Measurements from ENCODE around the gene MYCT1. TPM values are rescaled to one million over a fixed set of nuclear protein-coding genes. Genes with fewer than 3 reads are reported as not detected.

The MYCT1 gene
- total and polyA plus RNA-seq, 2 experiments from 2014 or later = 1.9 to 2.5 TPM

GRCh38 chr6:152769993-152770392 is 72.3 kb downstream of the MYCT1 start:
- Mint-ChIP-seq H3K27me3 (ENCODE audit: insufficient read depth, low read depth, poor library complexity) (peaks cover 2% of the 10 kb centered on the region), H3K27ac (no peak overlapping the region), H3K9me3 (peaks cover 3% of the 10 kb centered on the region; the same call in 1 of the 3 replicates), H3K4me3 (no peak overlapping the region), H3K4me1 (no peaks in the 10 kb centered on the region), H3K36me3 (ENCODE audit: low read depth) (no peaks in the 10 kb centered on the region)
- Histone ChIP-seq H3K9me2 (ENCODE audit: insufficient read depth) (peaks cover 3% of the 10 kb centered on the region; the same call in 1 of the 2 replicates), H3K4me2 (no peak overlapping the region), H2AFZ (peak overlapping the region; percentile 70), H3K4me1 (ENCODE audit: insufficient read depth) (no peaks in the 10 kb centered on the region), H3F3A (replicated peaks; ENCODE audit: low read depth) (no peaks in the 10 kb centered on the region), H3K27ac (ENCODE audit: low read depth) (no peak overlapping the region), H3K36me3 (ENCODE audit: insufficient read depth) (no peaks in the 10 kb centered on the region), H3K79me2 (replicated peaks; ENCODE audit: insufficient read depth) (no peaks in the 10 kb centered on the region), H3K4me3 (no peak overlapping the region), H3K27me3 (ENCODE audit: insufficient read depth) (no peaks in the 10 kb centered on the region), H4K20me1 (replicated peaks; ENCODE audit: insufficient read depth) (no peaks in the 10 kb centered on the region)
- DNase-seq (ENCODE audit: low spot score) (no peak), ATAC-seq (no peak)
- TF ChIP-seq JUNB (IDR thresholded peaks at IDR 0.05; ENCODE audit: unreplicated experiment) = no peak
- no peak for TF ChIP-seq POLR2AphosphoS5 (IDR thresholded peaks at IDR 0.05; ENCODE audit: low read depth)
- no peak for TF ChIP-seq CTCF (conservative IDR thresholded peaks at IDR 0.05; ENCODE audit: low read depth in 2 of 2)
- TF ChIP-seq REST (IDR thresholded peaks at IDR 0.05; ENCODE audit: unreplicated experiment) = no peak
- TF ChIP-seq NANOG (IDR thresholded peaks at IDR 0.05; ENCODE audit: borderline replicate concordance) = no peak
- no peak for TF ChIP-seq ZNF331 (CRISPR knock-in tag; IDR thresholded peaks at IDR 0.05; ENCODE audit: low read depth)
- no peak for TF ChIP-seq CREB1 (CRISPR knock-in tag; IDR thresholded peaks at IDR 0.05; ENCODE audit: low read depth)
- TF ChIP-seq ETS1 (IDR thresholded peaks at IDR 0.05) = no peak
- TF ChIP-seq EZH2phosphoT487 (IDR thresholded peaks at IDR 0.05; ENCODE audit: unreplicated experiment) = no peak
- no peak for TF ChIP-seq ZNF114 (CRISPR knock-in tag; IDR thresholded peaks at IDR 0.05)
- TF ChIP-seq ZNF462 (CRISPR knock-in tag; IDR thresholded peaks at IDR 0.05) = no peak
- TF ChIP-seq EZH2 (IDR thresholded peaks at IDR 0.05; ENCODE audit: low read depth, unreplicated experiment) = no peak
- TF ChIP-seq STAT1 (IDR thresholded peaks at IDR 0.05; ENCODE audit: unreplicated experiment) = no peak
